Cardiac septum (tissue), 1 donor: Measurements from ENCODE around the gene DAB2IP. TPM values are rescaled to one million over a fixed set of nuclear protein-coding genes. Genes with fewer than 3 reads are reported as not detected.

Experiments used
- DNase-seq: peaks from one replicate; pipeline ENCODE4 v3.0.0-alpha.2; 2020; ENCODE audit warnings: low spot score
- intact Hi-C: fragments of 100-400 bp; cut with DNase I; formaldehyde crosslinking; loops from one replicate; pipeline ENCODE4 v1.14.0; 2022
- total RNA-seq: library from RNA; stranded (reverse); fragmentation: NEBNext Ultra II Directional; extraction: Animal tissue kit (Norgen Biotek cat#: 25700); gene quantifications from one replicate; pipeline ENCODE4 v1.2.1, GENCODE V29; 2021
- donor health status: DM: no; HTN: no; CAD: no.

DAB2IP gene
- total RNA-seq, 1 donor from 2014 or later, result 60.3 TPM

DNA sequence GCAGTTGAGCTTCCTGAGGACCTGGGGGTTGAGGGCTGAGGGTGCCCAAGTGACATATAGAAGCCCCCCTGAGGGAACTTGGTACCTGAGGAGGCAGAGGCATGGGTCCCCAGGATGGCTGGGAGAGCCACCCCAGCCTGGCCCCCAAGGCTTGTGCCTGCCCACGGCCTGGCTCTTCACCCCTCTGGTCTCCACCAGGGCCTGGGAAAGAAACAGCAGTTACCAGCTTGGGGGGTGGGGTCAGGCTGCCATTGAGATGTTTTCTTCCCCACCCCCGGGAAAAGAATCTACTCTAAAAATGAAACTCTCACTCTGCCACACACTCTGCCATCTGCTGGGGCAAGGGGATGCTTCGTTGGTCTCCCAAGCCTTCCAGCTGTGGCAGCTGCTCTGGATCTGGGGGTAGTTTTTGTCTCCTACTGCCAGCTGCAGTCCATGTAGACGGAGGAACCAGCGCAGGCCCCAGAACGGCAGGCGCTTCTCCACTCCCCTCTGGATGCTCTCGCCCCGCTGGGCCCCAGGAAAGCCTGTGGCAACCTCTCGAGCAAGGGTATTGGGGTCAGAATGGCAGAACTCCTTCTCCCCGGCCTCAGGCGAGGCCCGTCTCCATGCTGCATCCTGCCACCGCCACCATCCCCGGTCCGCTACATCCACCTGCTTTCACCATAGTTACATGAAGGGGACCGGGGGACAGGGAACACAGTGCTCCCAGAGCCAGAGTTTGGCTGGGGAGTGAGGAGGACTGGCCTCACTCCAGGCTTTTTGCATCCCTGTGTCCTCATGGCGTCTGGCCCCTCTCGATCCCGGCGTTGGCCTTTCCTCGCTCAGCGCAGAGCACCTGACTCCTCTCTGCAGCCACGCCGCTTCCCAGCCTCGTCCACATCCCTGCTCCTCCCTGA is 123.5 kb downstream of the DAB2IP start:
- peak; percentile 61 for DNase-seq
- intact Hi-C loops, result no loop called here

DNA sequence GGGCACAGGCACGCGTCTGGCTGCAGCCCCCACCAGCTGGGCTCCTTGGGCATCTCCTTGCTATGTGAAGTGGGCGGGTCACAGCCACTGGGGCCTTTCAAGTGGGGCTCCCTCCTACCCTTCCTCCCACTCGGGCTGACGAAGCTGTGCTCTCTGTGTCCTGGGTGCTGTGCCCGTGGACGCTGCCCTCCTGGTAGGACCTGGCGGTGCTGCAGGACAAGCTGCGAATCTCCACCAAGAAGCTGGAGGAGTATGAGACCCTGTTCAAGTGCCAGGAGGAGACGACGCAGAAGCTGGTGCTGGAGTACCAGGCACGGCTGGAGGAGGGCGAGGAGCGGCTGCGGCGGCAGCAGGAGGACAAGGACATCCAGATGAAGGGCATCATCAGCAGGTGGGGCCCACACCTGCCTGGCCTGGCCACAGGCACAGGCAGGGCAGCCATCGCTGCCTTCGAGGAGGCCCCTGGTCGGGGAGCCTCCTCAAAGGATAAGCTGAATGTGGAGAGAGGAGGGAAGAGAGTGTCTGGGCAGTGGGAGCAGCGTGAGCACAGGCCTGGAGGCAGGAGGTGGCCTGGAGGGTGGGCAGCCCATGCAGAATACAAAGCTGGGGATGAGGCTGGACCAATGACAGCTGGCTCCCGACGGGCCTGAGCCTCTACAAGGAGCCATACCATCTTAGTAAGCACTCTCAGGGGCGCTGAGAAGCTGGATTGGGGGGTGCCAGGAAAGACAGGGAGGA is 124.7 kb downstream of the DAB2IP start:
- DNase-seq, result peak; percentile 75
- intact Hi-C loops, result no loop called here

DNA sequence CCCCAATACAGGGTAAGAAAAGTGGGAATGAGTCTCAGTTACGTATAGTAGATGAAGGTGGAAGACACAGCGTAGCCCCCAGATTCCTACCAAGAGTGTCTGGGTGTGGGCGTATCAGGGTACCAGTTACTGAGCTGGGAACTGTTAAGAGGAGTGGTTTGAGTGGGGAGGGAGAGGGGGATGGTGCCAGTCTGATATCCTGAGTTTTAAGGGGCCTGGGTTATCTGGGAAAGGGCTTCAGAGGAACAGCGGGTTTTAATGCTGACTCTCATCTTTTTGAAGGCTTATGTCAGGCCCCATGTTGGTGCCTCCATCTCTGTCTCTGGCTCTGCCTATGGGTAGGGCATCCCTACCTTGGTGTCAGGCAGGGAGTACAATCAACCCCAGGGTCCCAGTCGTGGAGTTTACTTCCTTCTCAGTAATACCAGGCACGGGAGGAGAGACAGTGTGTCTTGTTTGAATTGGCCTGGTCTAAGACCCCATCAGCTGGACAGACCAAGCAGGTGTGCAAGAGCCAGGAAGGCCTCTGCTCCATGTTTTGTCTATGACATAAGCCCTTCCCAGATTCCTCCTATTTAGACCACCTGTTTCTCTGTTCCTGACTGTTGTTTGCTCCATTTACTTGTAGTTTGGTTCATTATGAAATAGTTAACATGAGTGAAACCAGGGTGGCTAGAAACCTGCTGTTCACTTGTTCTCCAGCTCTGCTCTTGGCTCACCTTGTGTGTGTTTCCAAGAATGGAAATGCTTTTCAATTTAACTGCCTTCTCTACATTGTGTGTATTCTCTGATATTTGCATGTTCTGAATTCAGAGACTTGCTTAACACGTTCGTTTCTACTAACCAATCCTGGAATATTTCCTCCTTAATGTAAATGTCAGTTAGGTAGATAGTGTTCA is 125.6 kb downstream of the DAB2IP start:
- peak; percentile 53 for DNase-seq
- intact Hi-C loops, result no loop called here

- no peak for DNase-seq
- intact Hi-C loops, result no loop called here
Measured at GRCh38 chr9:121778252-121779225, 127.1 kb downstream of the DAB2IP start.

DNA sequence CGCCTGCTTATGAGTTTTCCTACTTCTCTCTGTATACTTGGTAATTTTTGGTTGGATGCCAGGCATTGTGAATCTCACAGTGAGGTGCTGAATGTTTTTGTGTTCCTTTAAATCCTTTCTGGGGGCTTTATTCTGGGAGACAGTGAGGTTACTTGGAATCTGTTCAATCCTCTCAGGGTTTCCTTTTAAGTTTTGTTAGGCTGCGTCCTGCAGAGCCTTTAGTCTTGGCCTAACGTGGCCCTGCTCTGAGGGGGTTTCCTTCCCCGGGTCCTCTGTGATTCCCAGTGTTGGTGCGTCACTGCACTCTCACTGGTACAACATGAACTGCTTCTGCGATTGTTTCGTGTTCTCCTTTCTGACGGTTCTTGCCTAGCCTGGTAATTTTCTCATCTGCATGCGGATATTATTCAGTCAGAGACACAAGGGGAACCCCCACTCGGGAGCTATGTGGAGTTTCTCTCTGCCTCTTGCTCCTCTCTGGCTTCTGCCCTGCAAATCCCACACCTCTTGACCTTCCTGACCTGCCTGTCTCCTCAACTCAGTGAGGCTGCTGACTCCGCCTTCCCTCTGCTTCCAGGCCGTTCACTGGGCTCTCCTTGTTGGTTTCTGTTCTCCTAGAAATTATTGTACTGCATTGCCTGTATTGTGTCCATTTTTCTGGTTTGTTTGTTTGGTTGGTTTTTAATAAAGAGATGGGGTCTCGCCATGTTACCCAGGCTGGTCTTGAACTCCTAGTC is 128.1 kb downstream of the DAB2IP start:
- intact Hi-C loops, result no loop called here
- peak; percentile 76 for DNase-seq

DNA sequence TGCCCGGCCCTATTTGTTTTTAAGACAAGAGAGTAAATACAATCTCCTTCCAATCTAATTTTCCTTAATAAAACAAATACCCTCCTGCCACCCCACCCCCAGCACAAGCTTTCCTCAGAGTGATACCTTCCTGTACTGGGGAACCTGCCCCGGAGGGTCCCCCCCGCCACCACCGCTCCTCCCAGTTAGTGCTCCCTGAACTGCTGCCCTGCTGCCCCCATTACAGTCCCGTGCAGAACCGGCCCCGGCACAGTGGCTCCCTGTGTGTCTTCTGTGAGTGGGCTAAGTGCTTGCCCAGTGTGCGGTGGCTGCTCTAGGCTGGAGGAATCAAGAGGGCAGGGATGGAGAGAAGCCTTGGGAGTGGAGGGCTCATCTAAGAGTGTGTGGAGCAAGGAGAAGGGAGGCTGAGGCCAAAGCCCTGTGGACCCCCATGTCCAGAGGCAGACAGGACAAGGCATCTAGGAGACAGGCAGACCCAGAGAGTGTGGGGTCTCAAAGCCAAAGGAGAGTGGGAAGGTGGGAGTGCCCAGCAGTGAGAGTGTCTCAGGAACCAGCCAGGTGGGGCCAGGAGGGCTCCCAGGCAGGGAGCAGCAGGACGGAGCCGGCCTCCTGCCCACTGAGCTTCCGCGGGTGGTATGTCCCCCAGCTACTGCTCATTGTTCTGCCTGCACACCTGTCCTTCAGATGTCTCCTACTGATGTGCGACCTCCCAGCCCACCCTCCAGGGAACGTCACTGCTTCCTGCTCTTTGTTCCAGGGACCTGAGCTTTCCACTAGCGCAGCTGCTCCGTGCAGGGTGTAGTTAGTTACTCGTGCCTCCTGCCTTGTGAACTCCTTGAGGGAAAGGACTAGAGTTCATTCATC is 129.0 kb downstream of the DAB2IP start:
- intact Hi-C loops, result no loop called here
- DNase-seq, result peak; percentile 71

DNA sequence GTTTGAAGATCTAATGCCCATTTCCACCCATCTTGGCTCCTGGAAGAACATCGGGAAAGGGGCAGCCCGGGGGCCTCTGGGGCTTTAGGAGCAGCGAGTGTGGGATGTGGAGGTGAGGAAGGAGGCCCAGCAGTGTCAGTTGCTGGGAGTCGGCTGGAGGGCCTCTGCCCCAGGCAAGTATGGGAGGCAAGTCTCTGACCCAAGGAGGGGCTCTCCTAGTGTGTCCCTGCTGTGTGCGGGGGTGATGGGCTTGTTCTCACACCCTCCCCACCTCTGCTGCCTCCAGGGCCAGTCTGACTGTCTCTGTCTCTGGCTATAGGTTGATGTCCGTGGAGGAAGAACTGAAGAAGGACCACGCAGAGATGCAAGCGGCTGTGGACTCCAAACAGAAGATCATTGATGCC is 129.7 kb downstream of the DAB2IP start:
- DNase-seq, result peak; percentile 69
- intact Hi-C loops, result no loop called here

- intact Hi-C loops, result no loop called here
Measured at GRCh38 chr9:121781701-121782464, 130.4 kb downstream of the DAB2IP start.

DNA sequence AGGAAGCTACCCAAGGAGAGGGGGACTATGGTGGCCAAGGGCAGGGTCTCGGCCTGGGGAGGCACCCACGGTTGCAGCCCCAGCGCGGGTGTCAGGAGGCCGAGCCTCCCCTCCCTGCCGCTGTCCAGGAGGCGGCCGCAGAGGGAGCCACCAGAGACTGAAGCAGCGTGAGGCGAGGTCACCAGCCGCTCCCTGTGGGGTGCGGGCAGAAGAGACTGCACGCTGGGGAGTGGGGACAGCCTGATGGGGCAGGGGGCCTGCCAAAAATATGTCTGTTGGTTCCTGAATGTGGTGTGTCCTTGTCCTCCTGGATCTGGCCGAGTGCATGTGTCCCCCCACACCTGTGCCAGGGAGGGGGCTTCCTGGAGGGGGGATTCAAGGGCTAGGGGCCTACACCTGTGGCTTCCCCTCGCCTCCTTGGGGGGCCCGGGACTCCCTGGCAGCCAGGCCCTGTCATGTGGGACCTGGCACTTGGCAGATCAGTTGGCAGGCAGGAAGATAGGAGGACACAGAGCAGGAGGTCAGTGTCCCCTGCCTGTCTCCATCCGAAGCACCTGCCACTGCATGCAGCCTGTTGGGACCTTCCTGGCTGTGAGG is 131.2 kb downstream of the DAB2IP start:
- no peak for DNase-seq
- intact Hi-C loops, result no loop called here

More at GRCh38 chr9:121781701-121782464, 130.4 kb downstream of the DAB2IP start:
- no peak for DNase-seq

GRCh38 chr9:121783111-121783510 is 131.7 kb downstream of the DAB2IP start:
- intact Hi-C loops, result no loop called here
- no peak for DNase-seq

DNA sequence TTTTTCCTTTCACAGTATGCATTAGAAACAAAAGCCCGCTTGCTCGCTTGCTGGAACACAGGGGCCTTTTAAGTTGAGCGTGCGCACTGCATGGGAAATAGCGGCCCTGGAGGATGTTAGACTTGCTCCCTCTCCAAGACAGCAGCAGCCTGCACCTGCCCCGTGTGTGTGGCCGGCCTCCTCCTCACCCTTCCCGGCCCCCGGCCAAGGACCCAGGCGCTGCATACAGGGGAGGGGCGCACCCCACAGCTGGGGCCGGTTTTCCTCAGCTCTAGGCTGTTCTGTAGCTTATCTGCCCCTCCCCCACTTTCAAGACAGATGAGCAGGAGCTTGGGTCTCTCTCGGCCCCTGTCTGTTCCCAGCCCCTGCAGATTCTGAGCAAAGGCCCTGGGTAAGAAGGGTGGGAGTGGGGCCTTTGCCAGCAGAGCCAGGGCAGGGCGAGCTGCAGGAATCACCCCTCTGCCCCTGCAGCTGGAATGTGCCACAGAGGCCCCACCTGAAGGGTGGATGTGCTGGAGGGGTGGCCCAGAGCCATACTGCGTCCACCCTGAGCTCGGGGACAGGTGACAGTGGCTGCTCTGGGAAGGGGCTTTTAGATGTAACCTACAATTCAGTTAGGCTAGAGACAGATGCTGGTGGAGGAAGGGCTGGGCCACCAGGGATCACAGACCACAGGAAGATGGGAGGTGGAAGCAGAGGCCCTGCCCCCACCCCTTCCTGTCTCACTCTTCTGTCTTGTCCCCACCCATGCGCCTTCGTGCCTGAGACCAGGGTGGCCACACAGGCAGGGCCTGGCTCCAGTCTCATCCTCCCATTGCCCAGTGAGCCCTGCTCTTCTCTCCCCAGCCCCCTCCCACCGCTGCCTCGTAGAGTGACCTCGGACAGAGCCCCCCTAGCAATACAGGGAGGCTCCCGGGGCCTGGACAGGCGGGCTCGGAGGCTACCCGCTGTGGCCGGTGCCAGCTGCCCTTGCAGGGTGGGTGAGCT is 132.4 kb downstream of the DAB2IP start:
- DNase-seq, result no peak
- intact Hi-C loops, result no loop called here

- no peak for DNase-seq
- intact Hi-C loops, result no loop called here
Measured at GRCh38 chr9:121784731-121785411, 133.4 kb downstream of the DAB2IP start.

DNA sequence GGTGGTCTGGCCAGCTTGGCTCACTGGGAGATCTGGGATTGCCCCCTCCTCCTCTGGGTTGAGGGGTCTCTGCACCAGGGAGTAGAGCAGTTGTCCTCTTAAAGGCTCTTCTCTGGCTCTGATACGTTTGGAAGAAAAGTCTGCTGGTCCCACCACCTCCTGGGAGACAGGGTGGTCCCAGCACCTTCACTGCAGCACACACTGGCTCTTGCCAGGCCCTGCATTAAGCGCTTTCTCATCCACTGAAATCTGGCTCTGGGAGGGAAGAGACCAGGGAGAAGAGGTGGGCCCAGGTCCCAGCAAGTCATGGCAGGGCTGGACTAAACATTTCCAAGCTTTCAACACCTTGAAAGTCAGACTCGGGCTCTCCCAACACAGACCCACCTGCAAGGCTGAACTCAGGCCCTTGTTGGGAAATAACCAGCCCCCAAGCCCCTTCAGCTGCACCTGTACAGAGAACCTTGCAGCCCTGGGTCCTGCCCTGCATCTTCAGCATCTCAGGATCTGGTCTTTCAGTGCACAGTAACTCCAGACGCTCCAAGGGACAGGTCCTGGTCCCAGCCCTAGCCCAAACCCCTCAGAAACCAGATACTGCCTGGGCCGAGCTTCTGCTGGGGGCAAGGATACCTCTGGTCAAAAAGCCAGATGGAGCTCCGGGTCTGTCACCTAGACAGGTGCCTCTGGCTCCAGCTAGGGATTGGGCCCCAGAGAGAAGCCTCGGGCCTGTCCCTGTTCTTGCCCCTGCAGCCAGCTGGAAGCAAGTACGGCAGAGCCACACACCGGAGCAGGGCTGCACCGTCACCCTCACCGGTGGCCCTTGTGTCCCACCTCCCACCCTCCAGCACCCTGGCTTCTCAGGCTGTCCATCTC is 134.5 kb downstream of the DAB2IP start:
- intact Hi-C loops, result no loop called here
- DNase-seq, result no peak
